ENCODE measurements around the gene NRP1. TPM values are rescaled to one million over a fixed set of nuclear protein-coding genes. Genes with fewer than 3 reads are reported as not detected.

NRP1 gene
- total and polyA plus RNA-seq, 2 of the 8 experiments (the other 6 are each of a cell fraction or from before 2014, with no cell fraction given) = 1.2 to 2.1 TPM

- no peak overlapping the region for H3K4ac ChIP-seq (replicated peaks; ENCODE audit: insufficient read length, low read depth, low read length)
- FAIRE-seq (no peak), DNase-seq (ENCODE audit: low read depth in 1 of 2, low spot score in 2 of 2) (no peak)
- H4K8ac ChIP-seq (ENCODE audit: extremely low read depth, insufficient read depth, low read length) = no peak overlapping the region
- H2AK5ac ChIP-seq (ENCODE audit: low read depth, low read length) = no peak overlapping the region
- H2BK12ac ChIP-seq (ENCODE audit: low read depth, low read length) = no peak overlapping the region
- no peak overlapping the region for H3K4me2 ChIP-seq (ENCODE audit: insufficient read depth in 1 of 2, low read depth in 2 of 2, low read length in 2 of 2)
- no peak overlapping the region for H2BK120ac ChIP-seq (replicated peaks; ENCODE audit: low read depth, low read length)
- H2BK15ac ChIP-seq (ENCODE audit: low read length) = no peak overlapping the region
- H3K79me1 ChIP-seq (ENCODE audit: low read depth, low read length) = no peaks in the 10 kb centered on the region
- H3K4me3 ChIP-seq (ENCODE audit: extremely low read depth in 1 of 4, insufficient read depth in 2 of 4, low read depth in 3 of 4, low read length in 4 of 4) = no peak overlapping the region
- H3K79me2 ChIP-seq (ENCODE audit: control insufficient read depth in 1 of 2, insufficient read depth in 2 of 2, low read length in 2 of 2) = no peaks in the 10 kb centered on the region
- H3K14ac ChIP-seq (ENCODE audit: insufficient read length) = no peak overlapping the region
- no peak overlapping the region for H2BK5ac ChIP-seq (ENCODE audit: low read depth, low read length)
- no peak overlapping the region for H2BK20ac ChIP-seq (ENCODE audit: low read length)
- TF ChIP-seq POLR2A (IDR thresholded peaks at IDR 0.05; ENCODE audit: control extremely low read depth in 1 of 2, low read depth in 2 of 2, low read length in 2 of 2) (no peak), PHF8 (conservative IDR thresholded peaks at IDR 0.05; ENCODE audit: low read depth, low read length) (no peak), CHD2 (IDR thresholded peaks at IDR 0.05; ENCODE audit: low read length) (no peak), MAFK (IDR thresholded peaks at IDR 0.05; ENCODE audit: low read depth, low read length) (no peak), POLR2AphosphoS5 (IDR thresholded peaks at IDR 0.05; ENCODE audit: low read depth, low read length) (no peak)
- H2AFZ ChIP-seq (ENCODE audit: low read length) = no peak overlapping the region
- ChIA-PET CTCF (ENCODE audit: partially characterized antibody) (no interaction called here), POLR2A (ENCODE audit: partially characterized antibody) (no interaction called here)
- H3K56ac ChIP-seq (replicated peaks; ENCODE audit: insufficient read length, low read depth, low read length) = no peak overlapping the region
- H4K20me1 ChIP-seq (replicated peaks in 1 of 2; ENCODE audit: control insufficient read depth in 1 of 2, insufficient read depth in 2 of 2, low read length in 2 of 2) = no peaks in the 10 kb centered on the region
- no peak overlapping the region for H3K18ac ChIP-seq (ENCODE audit: extremely low read depth, low read length)
- H4K5ac ChIP-seq (ENCODE audit: insufficient read length, low read depth, low read length) = no peak overlapping the region
- H3K23ac ChIP-seq (ENCODE audit: insufficient read length) = no peak overlapping the region
- no peak overlapping the region for H4K91ac ChIP-seq (replicated peaks; ENCODE audit: insufficient read length, low read length)
- H3K9ac ChIP-seq (replicated peaks in 1 of 4; ENCODE audit: extremely low read depth in 1 of 4, low read depth in 3 of 4, low read length in 3 of 4) = no peak overlapping the region
- H3K23me2 ChIP-seq (ENCODE audit: low read depth, low read length) = no peaks in the 10 kb centered on the region
- H3K36me3 ChIP-seq (ENCODE audit: control insufficient read depth in 2 of 4, insufficient read depth in 4 of 4, low read length in 3 of 4) = no peaks in the 10 kb centered on the region
- 87% methylated on average over 3 of the region's 3 CpGs; no CpG with 5 or more reads in 1 of the 2 experiments for WGBS, 2 experiments (ENCODE audit: extremely low coverage in 1 of 2, insufficient coverage in 1 of 2, insufficient read length in 1 of 2, insufficient replicate concordance in 2 of 2, low coverage in 1 of 2, low lambda C conversion rate in 2 of 2, missing lambda C conversion rate in 1 of 2)
- H3K4me1 ChIP-seq (replicated peaks in 1 of 4; ENCODE audit: control insufficient read depth in 3 of 4, insufficient read depth in 4 of 4, low read length in 3 of 4) = no peaks in the 10 kb centered on the region
- no peak overlapping the region for H3K27ac ChIP-seq (ENCODE audit: low read depth, low read length)
- H3K27me3 ChIP-seq (replicated peaks in 1 of 4; ENCODE audit: control insufficient read depth in 3 of 4, extremely low read depth in 1 of 4, insufficient read depth in 3 of 4, low read length in 3 of 4) = no peaks in the 10 kb centered on the region
- no peaks in the 10 kb centered on the region for H3K9me3 ChIP-seq (ENCODE audit: insufficient read depth in 2 of 2, low read depth in 1 of 2, low read length in 1 of 2)
These were observed 105.1 kb downstream of the NRP1 start for GRCh38 chr10:33229252-33229948.
